GM21526 (cell line): ENCODE data around the gene DDX28.
"Not testable (repeated sequence)": the region's sequence is repeated elsewhere in the genome, so short reads cannot be mapped to it uniquely, and the experiment has no call there.

Experiments used
- ATAC-seq: cut with Tn5 transposase; IDR thresholded peaks from one replicate; pipeline ENCODE4 v1.9.1; 2021; ENCODE audit warnings: moderate library complexity; ENCODE audit not compliant: unreplicated experiment, low FRiP score

DDX28 gene

DNA sequence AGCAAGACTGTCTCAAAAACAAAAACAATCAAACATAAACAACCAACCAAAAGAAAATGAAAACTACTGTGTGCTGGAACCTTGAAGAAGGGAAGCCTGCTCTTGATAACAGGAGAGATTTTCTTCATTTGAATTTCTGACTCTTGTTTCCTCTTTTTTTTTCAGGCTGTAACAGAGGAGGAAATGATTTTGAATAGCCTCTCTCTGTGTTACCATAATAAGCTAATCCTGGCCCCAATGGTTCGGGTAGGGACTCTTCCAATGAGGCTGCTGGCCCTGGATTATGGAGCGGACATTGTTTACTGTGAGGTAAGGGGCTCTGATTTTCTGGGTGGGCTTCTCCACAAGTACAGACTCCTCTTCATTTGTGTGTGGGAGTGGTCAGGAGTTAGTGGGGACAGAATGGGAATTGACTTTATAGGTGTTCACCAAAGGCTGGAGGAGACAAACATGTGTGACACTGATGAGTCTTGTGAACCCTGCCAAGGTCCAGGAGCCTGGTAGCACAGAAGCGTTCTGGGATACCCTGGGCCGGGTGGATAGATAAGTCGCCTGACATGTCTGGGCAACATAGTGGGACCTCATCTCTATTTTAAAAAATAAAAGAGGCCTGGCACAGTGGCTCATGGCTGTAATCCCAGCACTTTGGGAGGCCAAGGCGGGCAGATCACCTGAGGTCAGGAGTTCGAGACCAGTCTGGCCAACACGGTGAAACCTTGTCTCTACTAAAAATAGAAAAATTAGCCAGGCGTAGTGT lies 15.0 kb upstream of the DDX28 start:
- ATAC-seq, result no peak

DNA sequence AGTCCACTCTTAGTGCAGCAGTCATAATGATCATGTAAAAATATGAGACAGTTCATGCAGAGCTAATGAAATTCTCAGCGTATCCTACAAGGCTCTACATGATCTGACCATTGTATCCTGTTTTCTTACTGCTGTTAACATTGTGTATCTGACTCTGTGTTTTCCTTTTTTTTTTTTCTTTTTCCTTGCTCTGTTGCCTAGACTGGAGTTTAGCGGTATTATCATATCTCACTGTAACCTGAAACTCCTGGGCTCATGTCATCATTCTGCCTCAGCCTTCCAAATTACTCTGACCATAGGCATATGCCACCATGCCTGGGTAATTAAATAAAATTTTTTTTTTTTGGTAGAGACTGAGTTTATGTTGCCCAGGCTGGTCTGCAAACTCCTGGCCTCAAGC lies 12.2 kb upstream of the DDX28 start:
- ATAC-seq, result no peak

DNA sequence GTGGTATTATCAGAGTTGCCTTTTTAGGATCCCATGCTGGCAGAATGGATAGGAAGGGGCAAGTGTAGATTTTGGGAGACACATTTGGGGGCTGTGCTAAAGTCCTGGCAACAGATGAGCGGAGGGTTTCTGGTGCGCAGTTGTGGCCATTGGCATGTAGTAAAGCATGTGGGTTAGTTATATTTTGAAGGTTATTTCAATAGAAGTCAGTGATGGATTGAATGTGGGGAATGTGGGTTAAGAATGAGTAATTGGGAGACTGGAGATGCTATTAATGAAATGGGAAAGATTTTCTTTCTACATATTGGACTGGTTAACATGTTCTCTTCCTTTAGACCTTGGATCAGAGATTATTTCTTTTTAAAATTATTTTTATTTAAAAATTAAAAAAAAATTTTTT lies 10.1 kb upstream of the DDX28 start:
- ATAC-seq, result no peak

GRCh38 chr16:68031951-68032350 lies 8.9 kb upstream of the DDX28 start:
- ATAC-seq, result no peak

DNA sequence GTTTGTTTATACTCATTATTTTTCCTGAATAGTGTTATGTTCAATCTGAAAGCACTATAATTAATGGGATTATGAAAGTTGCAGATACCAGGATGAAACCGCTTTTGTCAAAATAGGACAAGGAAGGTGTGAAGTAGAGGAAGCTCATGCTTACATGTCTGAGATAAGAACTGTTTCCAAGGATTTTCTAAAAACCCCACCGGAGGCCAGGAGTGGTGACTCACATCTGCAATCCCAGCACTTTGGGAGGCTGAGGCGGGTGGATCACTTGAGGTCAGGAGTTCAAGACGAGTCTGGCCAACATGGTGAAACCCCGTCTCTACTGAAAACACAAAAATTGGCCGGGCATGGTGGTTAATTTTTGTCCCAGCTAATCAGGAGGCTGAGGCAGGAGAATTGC lies 7.1 kb upstream of the DDX28 start:
- ATAC-seq, result not testable (repeated sequence)

- ATAC-seq, result no peak
Measured at GRCh38 chr16:68028996-68029395, 6.0 kb upstream of the DDX28 start.

DNA sequence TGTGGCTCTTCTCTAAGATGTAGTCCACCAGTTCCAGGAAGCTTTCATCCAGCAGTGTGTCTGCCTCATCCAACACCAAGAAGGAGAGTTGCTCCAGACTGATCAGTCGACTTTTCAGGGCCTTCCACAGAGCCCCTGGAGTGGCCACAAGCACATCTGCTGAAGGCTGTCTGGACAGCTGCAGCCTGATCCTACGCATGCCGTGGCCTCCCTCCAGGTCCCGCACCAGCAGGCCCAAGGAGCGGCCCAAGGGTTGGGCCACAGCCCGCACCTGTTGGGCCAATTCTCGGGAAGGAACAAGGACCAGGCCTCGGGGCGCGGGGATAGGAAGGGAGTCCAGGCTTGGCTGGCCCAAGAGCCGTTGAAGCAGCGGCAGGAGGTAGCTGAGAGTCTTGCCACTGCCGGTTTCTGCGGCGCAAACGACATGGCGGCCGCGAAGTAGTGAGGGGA lies 729 bp downstream of the DDX28 start:
- no peak for ATAC-seq

DNA sequence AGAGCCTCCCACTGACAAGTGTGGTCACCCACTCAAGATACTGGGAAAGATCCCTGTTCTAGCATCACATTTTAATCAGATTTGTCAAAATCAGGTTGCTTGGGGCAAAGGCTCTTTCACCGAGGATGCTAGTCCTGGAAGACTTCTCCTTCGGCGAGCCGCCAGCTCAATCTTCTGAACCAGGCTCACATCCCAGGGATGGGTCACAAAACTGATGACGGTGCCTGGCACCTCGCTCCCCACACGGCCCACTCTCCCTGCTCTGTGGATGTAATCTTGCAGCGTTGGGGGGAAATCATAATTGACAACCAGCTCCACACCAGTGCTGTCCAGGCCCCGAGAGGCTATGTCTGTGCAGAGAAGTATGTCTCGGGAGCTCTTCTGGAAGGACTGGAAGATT lies 1.5 kb downstream of the DDX28 start:
- ATAC-seq, result no peak

- ATAC-seq, result no peak
Measured at GRCh38 chr16:68019167-68019680, 3.8 kb downstream of the DDX28 start.

- ATAC-seq, result no peak
Measured at GRCh38 chr16:68015681-68016080, 7.4 kb downstream of the DDX28 start, which contains the start of gene DPEP2NB. Gene DPEP2NB, minus strand, starts transcription at chr16:68015911. Its CDS starts 141 bp downstream, at chr16:68015770.

- no peak for ATAC-seq
Measured at GRCh38 chr16:68013440-68013839, 9.6 kb downstream of the DDX28 start.

GRCh38 chr16:68009872-68010271 lies 13.2 kb downstream of the DDX28 start:
- ATAC-seq, result not testable (repeated sequence)

- no peak for ATAC-seq
Measured at GRCh38 chr16:68009157-68009735, 13.8 kb downstream of the DDX28 start.

- no peak for ATAC-seq
Measured at GRCh38 chr16:68005786-68006286, 17.2 kb downstream of the DDX28 start.

DNA sequence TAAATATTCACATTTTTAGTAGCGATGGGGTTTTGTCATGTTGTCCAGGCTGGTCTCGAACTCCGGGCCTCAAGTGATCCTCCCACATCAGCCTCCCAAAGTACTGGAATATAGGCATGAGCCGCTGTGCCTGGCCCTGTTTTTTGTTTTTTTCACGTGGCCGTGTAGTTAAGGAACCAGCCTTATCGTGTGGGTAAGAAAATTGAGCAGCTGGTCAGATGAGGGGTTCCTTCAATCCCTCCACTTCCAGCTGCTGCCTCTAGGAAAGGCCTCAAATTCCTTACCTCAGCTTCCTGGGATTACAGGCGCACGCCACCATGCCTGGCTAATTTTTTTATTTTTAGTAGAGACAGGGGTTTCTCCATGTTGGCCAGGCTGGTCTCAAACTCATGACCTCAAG lies 17.8 kb downstream of the DDX28 start:
- no peak for ATAC-seq

DNA sequence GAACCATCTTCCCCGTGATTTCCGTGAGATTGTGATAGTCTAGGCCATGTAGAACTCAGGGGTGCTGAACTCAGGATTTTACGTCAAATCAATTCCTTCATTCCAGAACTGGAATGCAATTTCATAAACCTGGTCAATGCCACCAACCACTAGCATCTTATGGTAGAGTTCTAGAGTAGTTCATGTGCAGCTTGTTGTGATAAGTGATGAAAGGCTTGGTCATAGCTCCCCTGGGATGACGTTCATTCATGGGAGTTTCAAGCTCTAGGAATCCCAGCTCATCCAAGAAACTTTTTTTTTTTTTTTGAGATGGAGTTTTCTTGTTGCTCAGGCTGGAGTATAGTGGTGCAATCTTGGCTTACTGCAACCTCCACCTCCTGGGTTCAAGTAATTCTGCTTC lies 20.0 kb downstream of the DDX28 start:
- ATAC-seq, result no peak

DNA sequence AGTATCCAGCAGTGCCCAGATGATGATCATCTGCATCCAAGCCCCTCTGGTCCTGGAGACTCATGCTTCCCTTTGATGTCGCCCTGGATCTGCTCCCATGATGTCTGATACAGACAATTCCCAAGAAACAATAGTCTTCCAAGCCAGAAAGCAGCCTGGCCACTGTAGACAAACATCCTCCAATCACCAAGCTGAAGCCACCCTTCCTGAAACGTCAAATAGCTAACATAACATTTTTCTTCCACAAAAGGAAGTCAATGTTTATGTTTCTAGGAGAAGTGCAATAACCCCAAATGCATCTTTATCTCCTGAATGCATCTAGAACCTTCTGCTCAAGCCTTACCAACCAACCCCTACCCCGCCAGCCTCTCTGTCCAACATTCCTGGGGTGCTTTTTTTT lies 22.6 kb downstream of the DDX28 start:
- ATAC-seq, result no peak

GRCh38 chr16:67999985-68000384 lies 23.0 kb downstream of the DDX28 start:
- no peak for ATAC-seq

- not testable (repeated sequence) for ATAC-seq
Measured at GRCh38 chr16:67998779-67999688, 24.0 kb downstream of the DDX28 start, which contains the start of gene DPEP2. Gene DPEP2, minus strand, starts transcription at chr16:67999484. Its CDS starts 6,272 bp downstream, at chr16:67993212.

DNA sequence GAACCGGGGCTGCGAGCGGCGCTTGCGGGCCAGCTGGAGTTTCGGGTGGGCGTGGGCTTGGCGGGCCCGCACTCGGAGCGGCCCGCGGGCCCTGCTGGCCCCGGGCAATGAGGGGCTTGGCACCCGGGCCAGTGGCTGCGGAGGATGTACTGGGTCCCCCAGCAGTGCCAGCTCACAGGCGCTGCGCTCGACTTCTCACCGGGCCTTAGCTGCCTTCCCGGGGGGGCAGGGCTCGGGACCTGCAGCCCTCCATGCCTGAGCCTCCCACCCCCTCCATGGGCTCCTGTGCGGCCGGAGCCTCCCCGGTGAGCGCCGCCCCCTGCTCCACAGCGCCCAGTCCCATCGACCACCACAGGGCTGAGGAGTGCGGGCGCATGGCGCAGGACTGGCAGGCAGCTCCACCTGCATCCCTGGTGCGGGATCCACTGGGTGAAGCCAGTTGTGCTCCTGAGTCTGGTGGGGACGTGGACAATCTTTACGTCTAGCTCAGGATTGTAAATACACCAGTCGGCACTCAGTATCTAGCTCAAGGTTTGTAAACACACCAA lies 24.7 kb downstream of the DDX28 start:
- ATAC-seq, result not testable (repeated sequence)
